ENCODE results near the gene CD38.

CD38 gene

GRCh38 chr4:15809058-15809457 lies 30.9 kb downstream of the CD38 start:
- no peak overlapping the region for H3K4me3 ChIP-seq (ENCODE audit: low read depth, low read length)
- TF ChIP-seq CTCF (IDR thresholded peaks at IDR 0.05; ENCODE audit: low read depth, low read length, missing control alignments), result no peak
- peak; percentile 26 for DNase-seq (ENCODE audit: low read depth)

- DNase-seq (ENCODE audit: low read depth), result no peak
- H3K4me3 ChIP-seq (ENCODE audit: low read depth, low read length), result no peak overlapping the region
- no peak for TF ChIP-seq CTCF (IDR thresholded peaks at IDR 0.05; ENCODE audit: low read depth, low read length, missing control alignments)
Observed at GRCh38 chr4:15809466-15809865, 31.3 kb downstream of the CD38 start.

- no peak for TF ChIP-seq CTCF (IDR thresholded peaks at IDR 0.05; ENCODE audit: low read depth, low read length, missing control alignments)
- no peak for DNase-seq (ENCODE audit: low read depth)
- H3K4me3 ChIP-seq (ENCODE audit: low read depth, low read length), result no peak overlapping the region
Observed at GRCh38 chr4:15811703-15812337, 33.7 kb downstream of the CD38 start.

- no peak for TF ChIP-seq CTCF (IDR thresholded peaks at IDR 0.05; ENCODE audit: low read depth, low read length, missing control alignments)
- DNase-seq (ENCODE audit: low read depth), result no peak
- H3K4me3 ChIP-seq (ENCODE audit: low read depth, low read length), result no peak overlapping the region
Observed at GRCh38 chr4:15832523-15833451, 54.7 kb downstream of the CD38 start.

- DNase-seq (ENCODE audit: low read depth), result no peak
- TF ChIP-seq CTCF (IDR thresholded peaks at IDR 0.05; ENCODE audit: low read depth, low read length, missing control alignments), result no peak
Observed at GRCh38 chr4:15833801-15834200, 55.7 kb downstream of the CD38 start.

GRCh38 chr4:15836362-15836761 lies 58.2 kb downstream of the CD38 start:
- no peak for TF ChIP-seq CTCF (IDR thresholded peaks at IDR 0.05; ENCODE audit: low read depth, low read length, missing control alignments)
- H3K4me3 ChIP-seq (ENCODE audit: low read depth, low read length), result no peak overlapping the region
- no peak for DNase-seq (ENCODE audit: low read depth)

More at GRCh38 chr4:15833801-15834200, 55.7 kb downstream of the CD38 start:
- no peak overlapping the region for H3K4me3 ChIP-seq (ENCODE audit: low read depth, low read length)
